ENCODE measurements around the gene NR2E1.

Gene NR2E1

DNA sequence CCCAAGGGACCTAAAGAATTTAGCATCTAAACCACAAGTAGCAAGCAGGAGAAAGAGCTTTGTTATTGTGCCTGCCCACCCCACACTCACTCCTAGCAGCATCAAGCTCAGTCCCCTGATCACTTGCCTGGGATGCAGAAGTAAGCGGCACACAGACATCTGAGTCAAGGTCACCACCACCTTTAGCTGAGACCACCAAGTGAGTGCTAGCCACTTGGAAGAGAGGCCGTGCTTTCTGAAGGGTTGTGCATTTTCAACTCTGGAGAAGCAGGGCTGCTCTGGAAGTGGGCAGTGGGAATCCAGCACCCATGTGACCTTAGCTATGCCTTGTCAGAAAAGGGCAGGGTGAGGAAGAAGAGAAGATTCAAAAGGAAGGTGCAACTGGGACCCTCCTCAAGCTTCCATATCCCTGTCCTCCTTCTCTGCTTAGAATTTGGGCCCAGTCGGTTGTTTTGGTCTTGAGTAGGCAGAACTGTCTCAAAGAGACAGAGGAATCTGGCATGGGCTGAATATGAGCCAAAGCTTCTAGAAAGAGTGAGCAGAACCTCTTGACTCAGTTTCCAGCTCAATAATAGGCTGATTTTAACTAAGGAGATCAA, 6.2 kb downstream of the NR2E1 start:
- DNase-seq = no peak

DNA sequence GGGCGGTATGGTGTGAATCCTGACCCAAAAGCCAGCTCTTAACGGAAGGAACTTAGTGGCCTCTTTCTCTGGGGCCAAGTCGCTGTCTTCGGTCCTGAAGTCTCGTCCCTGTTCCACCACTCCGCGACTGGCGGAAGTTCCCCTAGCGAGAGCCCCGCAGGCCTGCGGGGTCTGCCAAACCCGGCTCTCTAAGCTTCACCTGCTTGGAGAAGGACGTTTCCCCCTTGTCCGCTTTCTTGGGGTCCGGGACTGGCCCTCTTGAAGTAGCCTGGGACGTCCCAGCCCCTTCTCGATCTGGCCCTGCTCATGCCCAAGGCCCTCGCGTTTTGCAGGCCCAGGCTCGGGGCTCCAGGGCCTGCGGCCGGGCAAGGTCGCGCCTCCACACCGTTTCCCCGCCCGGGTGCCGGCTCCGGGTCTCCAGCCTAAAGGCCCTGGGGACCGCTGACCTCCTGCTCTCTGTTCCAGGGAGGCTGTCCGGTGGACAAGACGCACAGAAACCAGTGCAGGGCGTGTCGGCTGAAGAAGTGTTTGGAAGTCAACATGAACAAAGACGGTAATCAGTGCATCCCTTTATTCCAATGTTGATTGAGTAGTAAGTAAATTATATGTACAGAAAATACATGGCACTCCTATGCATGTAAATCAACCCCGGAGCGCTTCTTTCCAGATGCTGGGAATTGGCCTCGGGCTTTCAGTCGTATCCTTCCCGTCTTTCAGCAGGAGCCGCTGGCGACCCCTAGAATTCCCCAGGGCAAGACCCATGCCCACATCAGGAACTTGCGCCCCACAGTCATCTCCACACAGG, 8.8 kb downstream of the NR2E1 start:
- no peak for DNase-seq

DNA sequence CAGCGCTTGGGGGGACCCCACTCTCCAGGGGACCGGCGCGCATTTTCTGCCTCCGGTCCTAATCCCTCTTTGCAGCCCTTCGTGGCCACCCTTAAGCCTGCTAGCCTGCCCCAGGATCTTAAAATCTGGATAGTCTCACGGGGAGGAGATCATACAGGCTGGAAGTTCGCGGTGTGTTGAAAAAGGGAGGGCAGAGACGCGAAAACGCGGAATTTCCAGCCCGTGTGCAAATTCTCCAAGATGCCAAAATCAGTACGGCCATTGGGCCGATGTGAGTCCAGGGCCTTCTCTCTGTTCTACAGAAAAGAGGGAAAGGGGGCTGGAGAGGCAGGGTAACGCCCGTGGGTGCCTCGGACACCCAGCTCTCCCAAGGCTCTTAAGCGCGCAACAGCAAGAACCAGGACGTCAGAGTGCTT, 9.4 kb downstream of the NR2E1 start:
- DNase-seq = no peak

DNA sequence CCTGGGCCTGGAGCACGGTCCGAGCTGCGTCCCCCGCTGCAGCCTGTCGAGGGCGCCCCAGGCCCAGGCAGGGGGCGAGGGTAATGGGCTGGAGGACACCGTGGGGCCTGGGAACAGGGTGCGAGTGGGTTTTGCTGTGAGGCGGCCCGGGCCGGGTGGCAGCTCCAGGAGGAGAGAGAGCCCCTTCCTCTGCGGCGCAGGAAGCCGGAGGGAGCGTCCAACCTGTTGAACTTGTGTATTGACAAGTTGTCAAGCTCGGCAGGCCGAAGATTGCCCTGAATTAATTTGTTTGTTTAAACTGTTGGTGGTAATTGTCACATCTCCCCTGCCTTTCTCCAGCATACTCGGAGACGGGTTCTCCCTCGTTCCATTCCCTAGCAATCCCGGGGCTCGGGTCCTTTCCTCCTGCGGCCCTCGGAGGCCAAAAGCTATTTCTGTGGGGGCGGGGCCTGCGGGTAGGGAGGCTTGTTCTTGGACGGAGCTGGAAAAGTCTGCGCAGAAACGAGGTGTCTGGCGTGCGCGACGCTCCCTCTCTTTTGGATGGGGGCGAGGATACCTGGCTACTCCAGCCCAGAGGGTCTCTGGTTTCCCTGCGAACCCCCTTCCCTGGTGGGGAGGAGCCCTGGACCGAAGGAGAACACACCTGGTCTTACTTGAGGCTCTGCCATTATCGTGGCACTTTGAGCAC, 9.9 kb downstream of the NR2E1 start:
- no peak for DNase-seq

DNA sequence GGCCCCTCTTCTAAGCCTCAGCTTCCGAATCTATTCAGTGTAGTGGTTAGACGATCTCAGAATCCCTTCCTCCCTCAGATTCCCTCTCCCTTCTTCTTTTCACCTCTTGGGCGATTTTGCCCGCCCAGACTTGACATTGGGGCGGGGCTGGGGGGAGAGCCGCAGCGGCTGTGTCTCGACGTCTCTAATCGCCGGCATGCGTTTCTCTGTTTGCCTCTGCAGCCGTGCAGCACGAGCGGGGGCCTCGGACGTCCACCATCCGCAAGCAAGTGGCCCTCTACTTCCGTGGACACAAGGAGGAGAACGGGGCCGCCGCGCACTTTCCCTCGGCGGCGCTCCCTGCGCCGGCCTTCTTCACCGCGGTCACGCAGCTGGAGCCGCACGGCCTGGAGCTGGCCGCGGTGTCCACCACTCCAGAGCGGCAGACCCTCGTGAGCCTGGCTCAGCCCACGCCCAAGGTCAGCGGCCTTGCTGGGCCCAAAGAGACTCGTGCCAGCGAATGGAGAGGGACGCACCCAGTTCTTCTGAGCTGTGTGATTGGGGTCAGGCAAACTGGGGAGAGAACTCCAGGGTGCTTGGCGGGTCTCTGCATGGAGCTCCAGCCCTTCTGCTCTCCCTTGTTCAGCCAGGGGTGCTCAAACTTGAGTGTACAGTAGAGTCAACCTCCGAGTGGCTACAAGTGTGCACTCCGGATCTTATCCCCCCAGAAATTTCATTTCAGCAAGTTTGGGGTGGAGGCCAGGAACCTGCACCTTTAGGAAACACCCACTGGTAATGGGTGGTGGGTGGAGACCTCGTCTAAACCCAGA, 10.7 kb downstream of the NR2E1 start:
- DNase-seq = no peak

DNA sequence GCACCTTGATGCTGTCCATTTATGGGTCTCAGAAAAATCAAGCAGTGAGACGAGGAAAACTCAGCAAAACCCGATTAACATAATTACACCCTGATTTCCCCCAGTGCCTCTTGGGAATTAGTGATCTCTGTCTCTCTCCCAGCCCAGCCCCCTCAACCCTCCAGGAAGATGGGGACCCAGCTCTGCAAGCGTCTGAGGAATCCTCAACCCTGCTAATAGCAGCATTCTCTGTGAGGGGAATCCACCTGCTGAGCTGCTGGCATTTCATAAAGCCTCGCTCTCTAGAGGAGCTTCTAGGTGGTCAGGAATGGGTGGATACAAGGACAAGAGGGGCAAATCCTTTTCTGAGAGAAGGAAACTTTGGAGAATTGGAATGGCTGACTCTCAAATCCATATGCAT, 13.9 kb downstream of the NR2E1 start:
- no peak for DNase-seq

DNA sequence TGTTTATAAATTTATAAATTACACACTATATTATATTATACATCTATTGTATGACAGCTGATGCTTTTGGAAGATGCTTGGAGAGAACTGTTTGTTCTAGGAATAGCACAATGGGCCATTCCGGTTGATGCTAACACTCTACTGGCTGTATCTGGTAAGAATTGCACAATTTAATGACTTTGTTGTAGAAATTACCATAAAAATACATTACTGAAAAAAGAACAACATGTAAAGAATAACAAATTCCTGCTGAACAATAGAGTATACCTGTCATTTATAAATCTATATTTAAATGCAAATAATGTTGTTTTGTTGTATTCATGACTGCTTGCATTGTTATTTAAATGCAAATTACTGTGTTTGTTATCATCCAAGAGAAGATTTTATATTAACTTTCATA, 14.4 kb downstream of the NR2E1 start:
- DNase-seq = no peak

DNA sequence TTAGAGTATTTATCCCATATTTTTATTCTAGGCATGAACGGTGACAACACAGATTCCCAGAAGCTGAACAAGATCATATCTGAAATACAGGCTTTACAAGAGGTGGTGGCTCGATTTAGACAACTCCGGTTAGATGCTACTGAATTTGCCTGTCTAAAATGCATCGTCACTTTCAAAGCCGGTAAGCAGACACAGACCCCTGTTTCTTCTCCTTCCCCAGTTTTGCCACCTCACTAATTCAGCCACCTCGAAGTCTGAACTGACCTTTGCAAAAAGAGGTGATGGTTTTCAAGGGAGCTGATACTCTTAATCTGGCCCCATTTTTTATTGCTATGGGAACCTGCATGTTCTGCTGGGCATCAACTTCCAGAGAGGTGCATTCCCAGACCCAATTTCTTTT, 15.0 kb downstream of the NR2E1 start:
- no peak for DNase-seq

DNA sequence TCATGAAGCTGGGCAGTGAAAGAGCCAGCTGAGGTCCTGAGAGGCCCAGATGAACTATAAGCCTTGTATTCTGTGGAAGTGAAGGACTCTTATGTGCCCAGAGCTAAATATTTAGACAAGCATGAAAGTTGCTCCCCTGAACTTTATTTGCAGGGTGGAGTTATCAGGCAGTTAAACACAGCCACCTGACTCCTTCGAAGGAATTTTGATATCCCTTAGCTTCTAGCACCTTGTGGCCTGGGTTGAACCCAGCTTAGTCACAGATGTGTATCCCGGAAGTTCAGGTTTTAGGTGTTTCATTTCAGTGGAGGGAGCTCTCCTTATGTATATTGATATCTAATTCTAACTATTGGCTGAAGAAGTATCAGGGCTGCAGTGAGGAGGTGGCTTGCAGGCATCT, 20.4 kb downstream of the NR2E1 start:
- no peak for DNase-seq

DNA sequence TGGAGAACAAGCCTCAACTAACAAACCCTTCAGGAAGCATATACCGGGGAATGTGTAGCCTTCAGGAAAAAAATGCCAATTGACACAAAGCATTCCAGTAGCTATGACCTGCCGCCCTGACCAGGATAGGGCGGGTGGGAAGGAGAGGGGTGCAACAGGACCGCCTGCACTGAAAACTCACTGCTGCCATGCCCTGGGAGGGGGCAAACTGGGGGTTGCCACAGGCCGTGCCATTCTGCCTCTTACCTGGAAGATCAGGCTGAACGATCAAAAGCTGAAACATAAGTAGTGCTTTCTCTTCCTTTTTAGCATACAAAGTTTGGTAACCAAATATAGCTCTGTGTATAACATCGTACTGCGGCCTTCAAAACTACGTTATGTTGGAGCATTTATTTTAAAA, 21.7 kb downstream of the NR2E1 start:
- no peak for DNase-seq

DNA sequence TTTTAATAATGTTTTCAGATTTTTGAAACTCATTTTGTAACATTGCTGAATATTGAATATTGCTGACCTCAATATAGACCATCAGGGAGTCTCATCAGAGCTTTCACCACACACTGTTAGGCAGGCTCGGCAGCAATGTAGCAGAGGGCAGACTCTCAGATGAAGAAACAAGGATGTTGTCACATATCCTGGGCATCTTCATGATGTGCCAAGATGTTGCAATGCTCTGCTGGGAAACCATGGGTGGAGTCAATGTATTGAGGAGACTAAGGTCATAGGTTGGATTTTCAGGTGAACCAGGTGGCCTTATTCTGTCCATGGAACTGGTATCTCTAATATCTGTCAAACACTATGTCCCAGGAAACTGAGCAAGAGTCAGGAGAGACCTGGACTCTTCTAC, 27.3 kb downstream of the NR2E1 start:
- no peak for DNase-seq

DNA sequence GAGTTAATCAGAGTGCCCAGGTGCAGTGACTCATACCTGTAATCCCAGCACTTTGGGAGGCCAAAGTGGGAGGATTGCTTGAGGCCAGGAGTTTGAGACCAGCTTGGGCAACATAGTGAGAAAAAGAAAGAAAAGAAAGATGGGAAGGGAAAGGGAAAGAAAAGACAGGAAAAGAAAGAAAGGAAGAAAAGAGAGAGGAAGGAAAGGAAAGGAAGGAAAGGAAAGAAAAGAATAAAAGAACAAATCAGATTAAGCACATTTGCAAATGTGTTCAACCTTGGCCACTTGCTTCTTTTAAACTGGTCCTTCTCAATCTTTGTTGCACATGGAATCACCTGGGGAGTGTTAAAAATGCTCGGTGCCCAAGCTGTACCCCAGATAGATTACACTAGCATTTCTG, 28.0 kb downstream of the NR2E1 start:
- no peak for DNase-seq

DNA sequence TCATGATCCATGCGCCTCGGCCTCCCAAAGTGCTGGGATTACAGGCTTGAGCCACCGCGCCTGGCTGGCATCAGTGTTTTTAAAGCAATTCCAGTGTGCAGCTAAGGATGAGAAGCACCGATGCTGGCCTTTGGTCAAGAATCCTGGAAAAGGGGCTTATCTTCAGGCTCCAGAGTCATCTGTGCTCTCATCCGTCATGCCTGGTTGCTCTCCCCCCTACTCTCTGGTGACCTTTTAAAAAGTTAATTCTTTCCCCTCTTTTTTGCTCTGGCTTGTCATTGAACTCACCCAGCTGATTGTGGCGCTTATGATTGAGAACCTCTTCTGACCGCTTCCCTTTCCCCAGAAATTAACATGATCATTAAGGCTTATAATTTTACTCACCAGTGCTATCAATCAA, 28.7 kb downstream of the NR2E1 start:
- no peak for DNase-seq

DNA sequence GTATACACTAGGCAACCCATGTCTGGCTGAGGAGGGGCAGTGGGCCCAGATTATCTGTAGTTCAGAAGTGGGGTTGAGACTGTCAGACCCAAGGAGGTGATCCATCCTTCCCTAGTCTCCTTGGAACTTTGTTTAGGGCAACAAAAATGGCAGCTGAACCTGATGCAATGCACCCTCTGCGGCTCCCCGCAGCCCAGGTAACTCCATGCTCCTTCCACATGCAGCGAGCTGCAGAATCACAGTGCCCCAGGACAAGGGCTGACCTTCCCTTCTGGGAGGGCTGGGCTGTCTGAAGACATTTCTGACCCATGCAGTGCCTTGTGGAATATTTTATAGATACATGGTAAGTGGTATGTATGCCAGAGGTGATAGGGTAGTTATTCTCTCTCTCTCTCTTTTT, 29.4 kb downstream of the NR2E1 start:
- no peak for DNase-seq

DNA sequence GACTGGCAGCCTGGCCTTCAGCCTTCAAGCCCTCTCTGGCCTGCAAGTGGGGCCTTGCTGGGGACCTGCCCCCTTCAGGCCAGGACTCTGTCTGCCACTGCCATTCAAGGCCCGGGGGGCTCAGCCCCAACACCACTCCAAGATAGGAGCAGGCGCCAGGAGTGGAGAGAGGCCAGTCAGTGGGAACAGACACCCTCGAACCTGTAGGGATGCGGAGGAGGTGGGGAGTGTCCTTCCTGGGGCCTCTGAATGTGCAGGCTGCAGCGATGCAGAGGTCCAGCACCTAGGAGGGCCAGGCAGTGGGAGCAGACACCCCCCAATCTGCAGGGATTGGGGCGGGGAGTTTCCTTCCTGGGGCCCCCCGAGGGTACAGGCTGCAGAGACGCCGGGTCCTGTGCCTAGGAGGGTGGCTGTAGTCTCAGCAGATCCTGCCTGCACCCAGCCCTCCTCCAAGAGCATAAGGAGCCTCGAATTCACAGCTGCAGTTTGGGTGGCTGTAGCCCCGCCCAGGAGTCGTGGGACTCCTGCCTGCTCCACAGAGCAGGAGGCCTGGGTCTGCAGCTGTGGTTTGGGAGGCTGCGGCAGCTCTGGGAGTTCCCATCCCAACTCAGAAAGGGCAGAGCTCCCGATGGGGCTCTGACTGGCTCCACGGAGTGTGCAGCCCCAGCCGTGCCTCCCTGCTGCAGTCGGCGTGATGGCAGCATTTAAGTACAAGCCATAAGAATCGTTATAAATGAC, 33.1 kb downstream of the NR2E1 start:
- no peak for DNase-seq

DNA sequence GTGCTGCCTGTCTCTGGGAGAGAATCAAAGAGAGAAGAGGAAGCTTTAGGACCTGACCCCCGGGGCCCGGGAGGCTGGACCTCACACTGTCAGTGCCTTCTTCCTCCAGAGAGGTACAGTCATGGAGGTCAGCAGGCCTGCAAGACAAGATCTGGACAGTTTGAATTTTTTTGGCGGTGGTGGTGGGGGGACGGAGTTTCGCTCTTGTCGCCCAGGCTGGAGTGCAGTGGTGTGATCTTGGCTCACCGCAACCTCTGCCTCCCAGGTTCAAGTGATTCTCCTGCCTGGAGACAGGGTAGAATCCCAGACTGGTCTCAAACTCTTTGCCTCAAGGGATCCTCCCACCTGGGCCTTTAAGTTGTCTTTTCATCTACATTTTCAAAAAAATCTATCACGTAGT, 34.4 kb downstream of the NR2E1 start:
- DNase-seq = no peak

DNA sequence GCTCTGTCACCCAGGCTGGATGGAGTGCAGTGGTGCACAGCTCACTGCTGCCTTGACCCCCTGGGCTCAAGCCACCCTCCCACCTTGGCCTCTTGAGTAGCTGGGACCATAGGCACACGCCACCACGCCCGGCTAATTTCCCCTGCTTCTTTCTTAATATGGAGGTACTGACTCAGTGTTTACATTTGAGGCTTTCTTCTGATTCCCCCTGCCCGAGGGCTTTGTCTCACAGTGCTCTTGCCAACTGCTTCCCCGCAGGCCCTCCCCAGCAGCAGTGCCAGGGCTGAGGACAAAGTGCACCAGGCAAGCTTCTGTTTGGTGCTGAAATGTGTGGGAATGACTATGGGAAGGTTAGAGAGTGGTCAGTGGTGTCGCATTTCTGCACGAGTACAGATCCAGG, 34.8 kb downstream of the NR2E1 start:
- no peak for DNase-seq

DNA sequence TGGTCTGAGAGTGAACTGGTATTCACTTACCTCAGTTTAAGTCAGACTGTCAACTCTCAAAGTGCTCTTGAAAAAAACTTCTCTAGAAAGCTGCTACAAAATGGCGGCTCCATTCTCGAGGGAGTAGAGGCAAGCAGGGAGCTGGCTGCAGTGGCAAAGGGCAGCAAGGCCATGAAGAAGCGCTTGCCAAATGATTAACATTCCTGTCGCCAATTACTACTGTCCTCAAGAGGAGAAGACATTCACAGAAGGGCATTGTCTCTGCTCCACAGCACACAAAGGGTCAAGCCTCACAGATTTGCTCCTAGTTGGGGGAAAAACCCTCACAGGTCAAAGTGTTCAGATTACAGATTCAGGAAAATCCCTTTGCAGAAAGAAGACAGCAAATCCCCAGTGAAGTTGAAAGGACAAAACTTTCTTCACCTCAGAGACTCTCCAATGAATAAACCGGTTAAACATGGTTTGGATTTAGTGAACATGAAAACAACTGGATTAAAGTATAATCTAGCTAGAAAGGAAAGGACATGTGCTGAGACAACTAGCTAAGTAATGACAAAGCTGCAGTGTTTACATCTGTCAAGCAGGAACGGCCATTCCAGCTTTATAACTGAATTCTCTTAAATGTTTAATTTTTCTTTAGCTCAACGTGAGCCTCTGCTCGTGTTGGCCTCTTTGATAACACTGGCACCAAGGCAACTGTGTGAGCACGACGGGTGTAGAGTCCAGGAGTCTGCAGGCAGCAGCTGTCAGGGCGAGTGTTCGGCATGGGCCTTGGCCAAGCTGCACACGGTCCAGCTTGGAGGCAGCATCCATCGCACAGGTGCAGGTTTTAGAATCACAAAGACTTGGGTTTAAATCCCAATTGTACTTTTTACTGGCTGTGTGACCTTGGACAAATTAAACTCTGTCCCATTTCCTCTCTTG, 37.6 kb downstream of the NR2E1 start:
- DNase-seq = no peak

DNA sequence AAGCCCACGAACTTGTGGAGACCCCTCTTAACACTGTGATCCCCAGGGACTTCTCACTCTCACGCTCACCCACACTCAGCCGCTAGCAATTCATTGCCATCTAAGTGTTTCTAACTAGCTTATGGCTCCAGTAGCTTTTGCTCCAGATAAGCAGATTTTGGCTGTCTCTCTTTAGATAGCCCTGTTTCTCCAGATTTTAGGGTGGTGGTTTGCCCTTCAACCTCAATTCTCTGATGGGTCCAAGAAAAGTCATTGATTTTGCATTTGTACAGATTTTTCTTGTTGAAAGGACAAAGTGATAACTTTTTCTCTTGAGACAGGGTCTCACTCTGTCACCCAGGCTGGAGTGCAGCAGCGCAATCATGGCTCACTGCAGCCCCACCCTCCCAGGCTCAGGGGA, 41.2 kb downstream of the NR2E1 start:
- no peak for DNase-seq

DNA sequence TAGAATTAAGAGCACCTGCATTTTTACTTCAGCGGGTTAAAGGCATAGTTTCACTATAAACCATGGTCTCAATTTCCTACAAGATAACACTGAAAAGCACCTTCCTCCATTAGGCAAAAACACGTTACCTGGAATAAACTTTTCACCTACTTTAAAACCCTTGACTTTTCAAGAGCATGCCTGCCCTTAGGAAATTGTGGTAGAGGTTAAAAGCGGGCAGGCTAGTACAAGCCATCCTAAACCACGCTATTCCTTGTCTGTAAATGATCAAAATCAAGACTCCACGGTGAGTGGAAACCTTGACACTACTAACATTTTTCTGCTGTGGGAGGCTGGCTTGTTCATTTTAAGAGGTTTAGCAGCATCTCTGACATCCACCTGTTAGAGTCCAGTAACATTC, 43.9 kb downstream of the NR2E1 start:
- no peak for DNase-seq

DNA sequence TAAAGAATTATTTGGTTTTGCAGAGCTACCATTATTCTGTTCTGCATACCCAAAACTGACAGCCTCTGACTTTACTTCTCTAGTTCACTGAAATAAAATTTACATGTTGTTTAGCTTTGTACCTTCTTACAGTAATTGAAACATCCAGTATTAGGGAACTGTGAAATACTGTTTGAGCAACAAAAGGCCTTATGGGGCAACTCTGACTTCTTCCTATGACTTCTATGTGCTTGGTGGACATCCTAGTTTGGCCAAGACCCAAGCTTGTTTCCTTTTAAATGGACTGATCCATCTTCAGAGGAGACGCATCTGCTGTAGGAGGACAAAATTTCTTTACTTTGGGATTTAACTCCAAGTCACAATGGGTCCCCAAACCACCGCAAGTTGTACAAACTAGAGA, 44.7 kb downstream of the NR2E1 start:
- DNase-seq = no peak

DNA sequence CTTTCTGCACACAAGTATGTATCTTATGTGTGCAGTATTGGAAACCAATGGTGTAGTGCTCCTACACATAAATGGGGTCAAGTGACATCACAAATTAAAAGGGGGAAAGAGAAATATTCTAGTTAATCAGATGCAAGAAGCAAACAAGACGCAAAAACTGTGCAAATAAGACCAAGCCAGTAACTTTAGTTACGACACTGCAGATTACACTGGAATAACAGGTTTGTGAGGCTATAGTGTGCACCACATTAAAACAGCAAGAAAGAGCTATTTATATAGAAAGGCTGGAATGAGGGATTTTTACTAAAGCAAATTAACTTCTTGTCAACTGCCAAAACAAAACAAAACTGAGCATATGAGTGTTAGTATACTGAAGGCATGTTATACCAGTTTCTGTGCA, 45.8 kb downstream of the NR2E1 start:
- DNase-seq = no peak

Measured in SIG-M5 (cell line).